Left lung (tissue), 10 donors: ENCODE measurements around the gene SMARCC1. TPM values are rescaled to one million over a fixed set of nuclear protein-coding genes. Genes with fewer than 3 reads are reported as not detected.

Experiments used
- ATAC-seq: fragments of 200-7000 bp; cut with Tn5 transposase; one replicate; pipeline ENCODE4 v1.9.1; 2020; ENCODE audit warnings: moderate library complexity
- DNase-seq, 4 donors: peaks; one replicate each; pipeline ENCODE4 v3.0.0-alpha.2; 2013 to 2020
- H3K27ac ChIP-seq, 2 donors: fragments of 200-600 bp; sonication (generic) in 1 of 2; one replicate each; pipeline versions ENCODE4 v1.5.0 to v1.8.0; 2020 to 2021
- H3K27me3 ChIP-seq, 2 donors: fragments of 200-600 bp; sonication (generic) in 1 of 2; one replicate each; pipeline versions ENCODE4 v1.5.0 to v1.8.0; 2020 to 2021
- H3K36me3 ChIP-seq, 2 donors: fragments of 200-600 bp; sonication (generic) in 1 of 2; one replicate each; pipeline versions ENCODE4 v1.5.0 to v1.8.0; 2020 to 2021
- H3K4me1 ChIP-seq, 2 donors: fragments of 200-600 bp; one replicate each; pipeline ENCODE4 v1.8.0; 2021
- H3K4me3 ChIP-seq, 2 donors: fragments of 200-600 bp; sonication (generic) in 1 of 2; one replicate each; pipeline versions ENCODE4 v1.5.0 to v1.8.0; 2020 to 2021; ENCODE audit warnings: mild to moderate bottlenecking in 1 of 2
- H3K9me3 ChIP-seq, 2 donors: fragments of 200-600 bp; sonication (generic) in 1 of 2; one replicate each; pipeline versions ENCODE4 v1.5.0 to v1.8.0; 2020 to 2021
- intact Hi-C, 2 donors: fragments of 100-400 bp; cut with DNase I; formaldehyde crosslinking; loops; one replicate each; pipeline versions ENCODE4 v1.11.2 to v1.14.2; 2022
- polyA plus RNA-seq, 6 donors: library from polyadenylated mRNA; unstranded; fragments of 120-200 nt; gene quantifications; one replicate each; pipeline ENCODE4 v1.2.1, GENCODE V29; 2013; ENCODE audit not compliant: insufficient read length in 6 of 6
- total RNA-seq, 2 donors: library from RNA; stranded (reverse); fragmentation: NEBNext Ultra II Directional; extraction: Animal tissue kit (Norgen Biotek cat#: 25700); gene quantifications; one replicate each; pipeline ENCODE4 v1.2.1, GENCODE V29; 2021
- TF ChIP-seq, protein P1 (sequence below), 2 donors: fragments of 200-600 bp; sonication (generic) in 1 of 2; IDR thresholded peaks; one replicate each; pipeline versions ENCODE4 v1.5.0 to v1.8.0; 2021; ENCODE audit warnings: antibody characterized with exemption in 2 of 2
- donor health status: DM: no; HTN: yes; CAD: no.
- donor health status: DM: no; HTN: no; CAD: no.

The SMARCC1 gene
- total and polyA plus RNA-seq, 8 donors, result 58.5 to 112 (median 97.6) TPM

DNA sequence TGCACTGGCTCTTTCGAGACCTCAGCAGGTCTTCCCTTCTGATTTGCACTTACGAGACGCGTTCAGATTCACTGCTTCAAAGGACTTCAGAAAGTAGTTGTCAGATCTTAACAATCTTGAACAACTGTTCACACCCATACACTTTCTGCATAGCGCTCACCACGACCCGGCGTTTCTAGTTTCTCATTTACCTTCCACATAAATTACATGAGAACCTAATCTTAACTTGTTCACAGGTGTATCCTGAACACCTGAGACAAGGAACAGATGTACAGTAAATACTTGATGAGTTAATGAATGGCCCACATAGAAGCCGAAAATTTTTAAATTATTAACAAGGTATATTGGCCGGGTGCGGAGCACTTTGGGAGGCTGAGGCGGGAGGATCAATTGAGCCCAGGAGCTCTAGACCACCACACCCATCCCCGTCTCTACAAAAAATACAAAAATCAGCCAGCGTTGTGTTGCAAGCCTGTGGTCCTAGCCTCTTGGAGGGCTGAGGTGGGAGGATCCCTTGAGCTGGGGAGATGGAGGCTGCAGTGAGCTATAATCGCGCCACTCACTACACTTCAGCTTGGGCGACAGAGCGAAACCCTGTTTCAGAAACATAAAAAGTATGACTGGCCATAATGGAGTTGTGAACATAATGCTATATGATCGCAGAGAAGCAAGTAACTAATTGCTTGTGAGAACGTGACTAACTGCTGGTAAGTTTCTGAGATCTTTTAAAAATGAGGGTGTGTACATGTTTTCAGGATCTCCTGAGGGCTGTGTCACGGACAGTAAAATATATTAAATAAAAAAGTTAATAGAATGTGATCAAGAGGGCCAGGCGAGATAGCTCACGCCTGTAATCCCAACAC lies 984 bp upstream of the SMARCC1 start:
- Histone ChIP-seq H3K9me3 (no peaks in the 10 kb centered on the region), H3K36me3 (no peaks in the 10 kb centered on the region), H3K27ac (peak overlapping the region; percentile 94 to 98), H3K4me3 (peak overlapping the region; percentile 86 to 99), H3K27me3 (no peaks in the 10 kb centered on the region), H3K4me1 (peaks cover 12 to 34% of the 10 kb centered on the region in 2 donors)
- TF ChIP-seq, protein P1, sequence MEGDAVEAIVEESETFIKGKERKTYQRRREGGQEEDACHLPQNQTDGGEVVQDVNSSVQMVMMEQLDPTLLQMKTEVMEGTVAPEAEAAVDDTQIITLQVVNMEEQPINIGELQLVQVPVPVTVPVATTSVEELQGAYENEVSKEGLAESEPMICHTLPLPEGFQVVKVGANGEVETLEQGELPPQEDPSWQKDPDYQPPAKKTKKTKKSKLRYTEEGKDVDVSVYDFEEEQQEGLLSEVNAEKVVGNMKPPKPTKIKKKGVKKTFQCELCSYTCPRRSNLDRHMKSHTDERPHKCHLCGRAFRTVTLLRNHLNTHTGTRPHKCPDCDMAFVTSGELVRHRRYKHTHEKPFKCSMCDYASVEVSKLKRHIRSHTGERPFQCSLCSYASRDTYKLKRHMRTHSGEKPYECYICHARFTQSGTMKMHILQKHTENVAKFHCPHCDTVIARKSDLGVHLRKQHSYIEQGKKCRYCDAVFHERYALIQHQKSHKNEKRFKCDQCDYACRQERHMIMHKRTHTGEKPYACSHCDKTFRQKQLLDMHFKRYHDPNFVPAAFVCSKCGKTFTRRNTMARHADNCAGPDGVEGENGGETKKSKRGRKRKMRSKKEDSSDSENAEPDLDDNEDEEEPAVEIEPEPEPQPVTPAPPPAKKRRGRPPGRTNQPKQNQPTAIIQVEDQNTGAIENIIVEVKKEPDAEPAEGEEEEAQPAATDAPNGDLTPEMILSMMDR (IDR thresholded peaks at IDR 0.05), result no peak
- DNase-seq, result no peak
- intact Hi-C loops, result no loop called here
- ATAC-seq, result no peak

DNA sequence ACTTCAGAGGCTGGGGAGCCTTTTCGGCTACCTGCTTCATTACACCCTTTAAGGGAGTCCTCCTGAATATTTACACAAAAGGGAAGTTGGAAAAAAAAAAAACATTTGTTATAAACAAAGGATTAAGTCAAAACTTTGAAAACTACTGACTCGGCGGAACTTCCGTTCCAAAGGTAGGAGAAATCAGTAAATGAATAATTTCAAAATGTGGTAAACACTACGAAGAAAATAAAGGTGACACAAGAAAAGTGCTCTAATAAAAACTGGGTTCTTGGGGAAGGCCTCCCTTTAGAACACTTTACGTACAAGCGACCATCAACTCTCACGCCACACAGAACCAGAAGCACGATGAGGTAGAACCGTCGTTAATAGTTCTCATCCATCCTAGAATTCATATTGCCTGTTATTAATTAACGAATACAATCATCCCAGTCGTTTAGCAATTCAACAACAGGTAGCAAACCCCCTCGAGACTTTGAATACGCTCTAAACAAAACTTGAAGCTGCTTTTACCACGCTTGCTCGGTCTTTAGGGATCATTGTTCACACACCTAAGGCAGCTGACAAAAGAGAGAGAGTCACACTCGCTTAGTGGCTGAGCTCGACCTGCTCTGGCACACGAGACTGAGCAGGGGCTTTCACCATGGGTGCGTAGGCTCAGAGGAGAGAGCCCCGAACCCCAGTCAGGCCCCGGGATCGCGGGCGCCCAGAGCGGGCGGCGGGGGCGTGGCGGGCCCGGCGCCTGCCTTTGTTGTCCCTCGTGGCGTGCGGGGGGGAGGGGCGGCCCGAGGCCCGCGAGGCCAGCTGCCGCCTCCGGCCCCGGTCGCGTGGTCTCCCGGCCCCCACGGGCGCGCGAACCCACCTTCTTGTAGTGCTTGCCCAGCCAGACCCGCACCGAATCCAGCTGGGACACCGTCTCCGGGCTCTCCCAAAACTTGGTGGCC lies 680 bp downstream of the SMARCC1 start:
- Histone ChIP-seq H3K4me1 (peaks cover 12 to 34% of the 10 kb centered on the region in 2 donors), H3K27ac (peak overlapping the region; percentile 94 to 98), H3K9me3 (no peaks in the 10 kb centered on the region), H3K36me3 (no peaks in the 10 kb centered on the region), H3K27me3 (no peaks in the 10 kb centered on the region), H3K4me3 (peak overlapping the region; percentile 86 to 99)
- intact Hi-C loops, result no loop called here
- TF ChIP-seq, protein P1 (IDR thresholded peaks at IDR 0.05), result no peak
- peak; percentile 73 for ATAC-seq
- peak; percentile 62 to 91 (median 72) for DNase-seq

DNA sequence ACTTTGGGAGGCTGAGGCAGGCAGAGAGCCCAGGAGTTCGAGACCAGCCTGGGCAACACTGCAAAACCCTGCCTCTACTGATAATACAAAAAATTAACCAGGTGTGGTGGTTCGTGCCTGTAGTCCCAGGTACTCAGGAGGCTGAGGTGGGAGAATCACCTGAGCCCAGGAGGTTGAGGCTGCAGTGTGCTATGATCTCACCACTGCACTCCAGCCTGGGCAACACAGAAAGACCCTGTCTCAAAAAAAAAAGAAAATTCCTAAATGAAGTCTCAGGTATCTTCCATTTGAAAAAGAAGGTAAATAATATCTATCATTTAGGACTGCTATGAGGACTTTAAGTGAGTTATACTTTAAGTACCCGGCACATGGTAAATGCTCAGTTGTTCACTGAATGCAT lies 2.9 kb downstream of the SMARCC1 start:
- Histone ChIP-seq H3K4me1 (peaks cover 12 to 34% of the 10 kb centered on the region in 2 donors), H3K4me3 (no peak overlapping the region), H3K36me3 (no peaks in the 10 kb centered on the region), H3K27ac (no peak overlapping the region), H3K9me3 (no peaks in the 10 kb centered on the region), H3K27me3 (no peaks in the 10 kb centered on the region)
- intact Hi-C loops, result no loop called here
- TF ChIP-seq, protein P1 (IDR thresholded peaks at IDR 0.05), result no peak
- ATAC-seq (no peak), DNase-seq (no peak)

DNA sequence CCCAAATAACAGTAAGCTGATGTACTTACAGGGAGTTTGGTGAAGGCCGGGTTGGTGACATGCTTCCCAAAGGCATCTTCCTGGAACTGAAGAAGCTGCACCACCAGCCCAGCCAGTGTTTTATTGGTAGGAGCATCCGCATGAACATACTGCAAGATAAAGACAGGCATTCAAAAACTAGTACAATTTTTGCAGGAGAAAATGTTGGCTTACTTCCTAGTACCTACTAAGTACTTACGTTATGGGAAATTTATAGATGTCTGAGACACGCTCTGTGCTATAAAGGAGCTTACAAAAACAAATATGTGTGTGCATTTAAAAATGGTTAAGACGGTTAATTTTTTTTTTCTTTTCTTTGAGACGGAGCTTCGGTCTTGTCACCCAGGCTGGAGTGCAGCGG lies 8.9 kb downstream of the SMARCC1 start:
- TF ChIP-seq, protein P1 (IDR thresholded peaks at IDR 0.05), result no peak
- ATAC-seq (no peak), DNase-seq (no peak)
- Histone ChIP-seq H3K27ac (no peak overlapping the region), H3K9me3 (no peaks in the 10 kb centered on the region), H3K36me3 (peaks cover 0 to 38% of the 10 kb centered on the region in 2 donors), H3K4me3 (no peak overlapping the region), H3K27me3 (no peaks in the 10 kb centered on the region), H3K4me1 (no peaks in the 10 kb centered on the region)
- intact Hi-C loops, result no loop called here

DNA sequence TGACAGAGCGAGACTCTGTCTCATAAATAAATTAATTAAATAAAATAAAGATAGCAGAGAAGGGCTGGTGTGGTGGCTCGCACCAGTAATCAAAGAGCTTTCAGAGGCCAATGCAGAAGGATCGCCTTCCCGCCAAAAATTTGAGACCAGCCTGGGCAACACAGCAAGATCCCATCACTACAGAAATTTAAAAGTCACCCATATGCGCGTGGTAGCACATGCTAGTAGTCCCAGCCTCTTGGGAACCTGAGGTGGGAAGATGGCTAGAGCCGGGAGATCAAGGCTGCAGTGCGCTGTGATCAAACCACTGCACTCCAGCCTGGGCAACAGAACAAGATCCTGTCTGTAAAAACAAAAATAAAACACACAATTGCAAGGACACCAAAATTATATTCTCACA lies 9.6 kb downstream of the SMARCC1 start:
- H3K27ac ChIP-seq, result no peak overlapping the region
- no peak overlapping the region for H3K4me3 ChIP-seq
- TF ChIP-seq, protein P1 (IDR thresholded peaks at IDR 0.05), result no peak
- DNase-seq (no peak), ATAC-seq (no peak)
- peaks cover 0 to 42% of the 10 kb centered on the region in 2 donors for H3K36me3 ChIP-seq
- intact Hi-C loops, result no loop called here
- H3K4me1 ChIP-seq, result no peaks in the 10 kb centered on the region
- H3K9me3 ChIP-seq, result no peaks in the 10 kb centered on the region
- no peaks in the 10 kb centered on the region for H3K27me3 ChIP-seq
